Measurements from ENCODE around the gene GDPD5.

- TF ChIP-seq EZH2 (IDR thresholded peaks at IDR 0.05; ENCODE audit: low read length, missing control alignments) (no peak), CTCF (conservative IDR thresholded peaks at IDR 0.05 in 1 of 2, IDR thresholded peaks at IDR 0.05 in 1 of 2; ENCODE audit: low read depth in 1 of 2, low read length in 2 of 2) (peak; percentile 43 to 66)
These were observed 74.6 kb downstream of the GDPD5 start for GRCh38 chr11:75450826-75451821.

All from fibroblast of lung (primary cell).